HPDE6-E6E7 (cell line): ENCODE results near the gene SULT1E1.

Source experiments
- DNase-seq: peaks from one replicate; pipeline ENCODE4 v3.0.0; 2011; ENCODE audit warnings: missing footprints; ENCODE audit errors: extremely low spot score

Gene SULT1E1, protein sequence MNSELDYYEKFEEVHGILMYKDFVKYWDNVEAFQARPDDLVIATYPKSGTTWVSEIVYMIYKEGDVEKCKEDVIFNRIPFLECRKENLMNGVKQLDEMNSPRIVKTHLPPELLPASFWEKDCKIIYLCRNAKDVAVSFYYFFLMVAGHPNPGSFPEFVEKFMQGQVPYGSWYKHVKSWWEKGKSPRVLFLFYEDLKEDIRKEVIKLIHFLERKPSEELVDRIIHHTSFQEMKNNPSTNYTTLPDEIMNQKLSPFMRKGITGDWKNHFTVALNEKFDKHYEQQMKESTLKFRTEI

GRCh38 chr4:69860052-69860451 is at the start of gene SULT1E1:
SULT1E1 (minus strand) TSS chr4:69860145; CDS start chr4:69857644, 2,501 bp downstream.
- peak; percentile 48 for DNase-seq

- DNase-seq: no peak
These were observed 49.2 kb upstream of the SULT1E1 start for GRCh38 chr4:69909195-69909594.

- no peak for DNase-seq
These were observed 47.2 kb upstream of the SULT1E1 start for GRCh38 chr4:69907151-69907550.

- no peak for DNase-seq
These were observed 36.7 kb upstream of the SULT1E1 start for GRCh38 chr4:69896530-69897116.

GRCh38 chr4:69894721-69895120 is 34.8 kb upstream of the SULT1E1 start:
- no peak for DNase-seq

DNA sequence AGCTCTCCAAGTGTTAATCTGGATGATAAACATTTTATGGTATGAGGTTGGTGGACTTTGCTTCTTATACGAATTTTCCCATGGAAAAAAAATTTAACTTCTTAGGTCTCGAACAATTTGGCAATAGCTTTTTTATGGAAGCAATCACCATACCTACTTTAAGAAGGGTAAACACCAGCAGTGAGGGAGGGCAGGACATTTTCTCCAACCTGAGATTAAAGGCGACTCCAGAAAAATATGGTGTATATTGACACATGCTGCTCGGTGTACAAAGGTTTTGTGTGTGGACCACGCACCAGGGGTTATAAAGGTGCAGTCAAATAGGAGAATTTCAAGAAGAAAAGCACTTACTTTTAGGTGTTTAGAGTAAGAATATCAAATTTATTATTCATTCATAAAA is 34.2 kb upstream of the SULT1E1 start:
- DNase-seq: no peak

DNA sequence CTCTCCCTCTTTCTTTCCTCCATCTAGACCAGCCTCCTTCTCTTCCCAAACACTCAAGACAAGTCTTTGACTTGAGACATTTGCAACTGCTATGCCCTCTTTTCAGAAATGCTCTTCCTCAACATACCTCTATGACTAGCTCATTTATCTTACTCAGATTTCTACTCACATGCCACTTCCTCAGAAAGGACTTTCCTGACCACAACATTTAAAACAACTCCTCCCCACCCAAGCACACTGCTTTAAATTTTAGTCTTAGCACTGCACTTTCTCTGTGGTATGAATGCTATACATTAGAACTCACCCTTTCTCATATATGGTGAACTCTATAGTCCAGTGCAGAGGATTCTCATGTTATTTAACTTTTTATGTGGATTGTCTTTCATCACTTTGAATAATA is 28.4 kb upstream of the SULT1E1 start:
- no peak for DNase-seq

GRCh38 chr4:69882150-69882549 is 22.2 kb upstream of the SULT1E1 start:
- DNase-seq: no peak

DNA sequence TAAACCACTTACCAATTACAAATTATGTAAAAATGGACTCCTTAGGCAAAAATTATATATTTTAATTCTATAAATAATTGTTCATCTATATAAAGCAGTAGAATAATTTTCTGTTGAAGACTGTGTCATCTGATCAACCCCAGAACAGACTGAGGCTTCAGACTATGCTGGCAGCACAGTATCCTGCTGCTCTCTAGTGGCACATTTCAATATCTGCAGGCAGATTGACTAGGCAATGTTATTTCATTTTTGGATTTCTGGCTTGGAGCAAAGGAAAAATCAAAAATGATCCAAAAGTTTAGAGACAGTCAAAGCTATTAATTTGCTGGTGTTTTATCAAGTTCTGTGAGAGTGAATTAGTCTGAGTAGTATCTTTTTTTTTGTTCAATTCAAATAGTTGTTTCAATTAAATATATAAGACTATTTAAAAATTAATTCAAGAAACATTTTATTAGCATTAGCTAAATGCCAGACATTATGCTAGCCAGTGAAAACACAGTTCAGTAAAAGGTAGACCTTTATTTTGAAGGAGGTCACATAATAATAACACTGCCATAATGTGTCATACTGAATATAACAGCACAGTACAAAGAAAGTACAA is 21.3 kb upstream of the SULT1E1 start:
- DNase-seq: peak; percentile 47

DNA sequence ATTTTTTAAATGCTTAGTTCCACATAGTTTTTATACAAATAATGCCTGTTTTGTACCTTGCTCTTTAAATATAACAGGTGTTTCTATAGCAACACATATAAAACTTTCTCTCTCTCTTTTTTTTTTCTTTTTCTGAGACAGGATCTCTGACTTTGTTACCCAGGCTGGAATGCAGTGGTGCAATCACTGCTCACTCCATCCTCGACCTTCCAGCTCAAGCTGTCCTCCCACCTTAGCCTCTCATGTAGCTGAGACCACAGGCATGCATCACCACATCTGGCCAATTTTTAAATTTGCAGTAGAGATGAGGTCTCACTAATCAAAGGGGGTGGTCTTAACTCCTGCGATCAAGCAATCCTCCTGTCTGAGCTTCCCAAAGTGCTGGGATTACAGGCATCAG is 18.3 kb upstream of the SULT1E1 start:
- no peak for DNase-seq

DNA sequence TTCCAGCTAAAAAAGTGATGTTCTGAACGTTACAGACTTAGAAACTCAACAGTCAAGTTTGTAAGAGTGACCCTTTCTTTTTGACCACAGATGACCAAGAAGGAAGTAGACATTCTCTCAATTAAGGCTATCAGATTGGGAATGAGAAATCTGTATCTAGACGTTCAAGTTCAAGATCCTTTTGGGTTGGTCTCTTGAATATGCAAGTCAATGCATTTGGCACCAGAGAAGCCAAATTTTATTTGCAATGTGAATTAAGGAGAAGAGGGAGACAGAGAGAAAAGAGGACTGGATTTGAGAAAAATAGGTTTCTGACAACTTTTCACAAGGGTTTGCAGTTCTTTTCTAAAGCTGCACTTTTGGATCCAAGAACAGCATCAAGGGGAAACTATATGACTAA is 17.5 kb upstream of the SULT1E1 start:
- no peak for DNase-seq

GRCh38 chr4:69876071-69876470 is 16.1 kb upstream of the SULT1E1 start:
- DNase-seq: no peak

DNA sequence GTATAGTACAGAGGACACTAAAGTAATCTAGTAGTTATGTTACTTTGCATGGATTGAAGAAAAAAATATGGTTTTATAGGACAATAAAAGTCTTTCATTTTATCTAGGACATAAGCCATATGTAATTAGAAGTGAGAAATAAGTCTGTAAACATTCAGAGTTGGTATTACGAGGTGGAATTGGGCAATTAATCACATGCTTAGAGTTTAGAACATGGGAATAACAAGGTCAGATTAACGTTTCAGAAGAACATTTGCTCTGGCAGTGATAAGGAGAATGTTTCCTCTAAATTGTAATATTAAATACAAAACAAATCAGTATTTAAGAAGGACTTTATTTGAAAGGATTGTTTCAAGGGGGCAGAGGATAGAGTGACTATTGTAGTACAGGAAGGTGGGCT is 15.6 kb upstream of the SULT1E1 start:
- no peak for DNase-seq

- DNase-seq: no peak
These were observed 14.6 kb upstream of the SULT1E1 start for GRCh38 chr4:69874507-69874906.

DNA sequence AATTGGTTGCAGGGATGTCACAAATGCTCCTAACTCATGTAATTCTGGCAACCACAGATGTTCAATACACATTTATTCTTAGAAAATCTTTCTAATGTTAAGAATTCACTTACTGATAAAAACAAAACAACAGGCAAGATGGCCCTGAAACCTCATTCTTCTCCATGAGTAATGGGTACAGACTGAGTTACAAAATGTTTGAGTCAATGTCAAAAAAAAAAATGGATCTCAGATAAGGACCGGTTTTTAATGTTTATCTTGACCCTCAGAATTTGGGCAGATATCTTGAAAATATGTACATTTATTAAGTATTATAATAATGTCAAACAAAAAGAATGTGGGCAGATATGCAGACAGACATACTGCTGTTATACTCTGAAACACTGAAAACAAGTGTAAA is 1.8 kb upstream of the SULT1E1 start:
- DNase-seq: no peak

DNA sequence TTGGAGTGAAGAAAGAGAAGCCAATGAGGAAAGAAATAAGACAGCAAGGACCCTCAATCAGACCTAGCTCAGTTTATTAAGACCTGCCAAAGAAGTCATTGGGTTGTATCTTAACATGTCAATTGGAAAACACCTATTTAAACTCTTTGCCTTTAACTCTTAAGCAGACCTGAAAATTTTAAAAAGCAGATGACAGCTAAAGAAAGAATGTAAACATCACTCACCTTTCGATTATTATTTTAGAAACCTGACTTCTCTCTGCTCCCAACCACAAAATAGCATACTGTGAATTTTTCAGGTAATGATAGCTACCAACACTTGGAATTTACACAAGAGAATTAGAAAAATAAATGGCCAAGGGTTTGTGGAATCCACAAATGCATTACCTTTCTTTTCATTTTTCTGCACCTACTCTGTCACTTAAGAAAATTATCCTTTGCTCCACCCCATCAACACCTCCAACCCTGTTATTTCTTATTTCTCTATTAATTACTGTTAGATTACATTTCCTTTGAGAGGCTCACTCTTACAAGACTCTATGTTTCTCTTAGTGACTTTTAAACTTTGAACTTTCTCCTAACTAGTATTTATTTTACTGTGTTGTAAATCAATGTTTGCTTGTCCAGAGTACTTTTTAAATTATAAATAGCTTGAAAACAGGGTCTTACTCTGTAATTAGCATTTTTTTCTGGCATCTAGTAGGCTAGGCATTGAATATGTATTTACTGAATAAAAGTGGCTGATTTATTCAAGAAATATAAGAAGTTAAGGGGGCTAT is 765 bp upstream of the SULT1E1 start:
- DNase-seq: no peak

GRCh38 chr4:69859140-69859685 is 732 bp downstream of the SULT1E1 start:
- no peak for DNase-seq

- DNase-seq: peak; percentile 33
These were observed 1.3 kb downstream of the SULT1E1 start for GRCh38 chr4:69858690-69859089.

- DNase-seq: no peak
These were observed 4.1 kb downstream of the SULT1E1 start for GRCh38 chr4:69855822-69856221.

- no peak for DNase-seq
These were observed 10.0 kb downstream of the SULT1E1 start for GRCh38 chr4:69849969-69850368.

DNA sequence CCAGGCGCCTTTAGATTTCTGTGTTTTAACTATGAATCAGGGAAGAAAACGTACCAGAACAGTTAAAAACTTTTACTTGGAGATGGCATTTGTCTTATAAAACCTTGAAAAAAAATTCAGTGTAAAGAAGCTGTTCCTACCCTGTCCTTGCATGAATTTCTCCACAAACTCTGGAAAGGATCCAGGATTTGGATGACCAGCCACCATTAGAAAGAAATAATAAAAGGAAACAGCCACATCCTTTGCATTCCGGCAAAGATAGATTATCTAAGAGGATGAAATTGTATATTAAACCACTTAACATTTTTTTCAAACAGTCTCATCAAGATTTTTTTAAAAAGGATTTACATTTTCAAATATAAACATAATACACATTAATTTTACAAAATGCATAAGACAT is 10.6 kb downstream of the SULT1E1 start:
- DNase-seq: no peak

DNA sequence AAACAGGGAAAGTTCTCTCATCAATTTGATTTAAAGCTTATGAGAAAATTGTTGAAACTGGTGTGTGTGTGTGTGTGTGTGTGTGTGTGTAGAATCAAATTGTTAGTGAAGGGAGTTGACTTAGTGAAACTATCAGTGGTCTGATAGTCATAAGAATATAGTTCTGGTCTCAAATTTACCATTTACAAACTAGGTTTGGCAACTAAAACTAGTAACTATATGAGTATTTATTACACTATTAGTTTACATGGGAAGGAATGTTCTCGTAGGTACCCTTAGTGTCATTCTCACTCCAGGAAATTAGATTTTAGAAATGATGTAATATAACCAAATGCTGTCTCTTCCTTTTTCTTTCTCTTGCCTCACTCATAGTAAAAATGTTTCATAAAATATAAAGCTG is 11.9 kb downstream of the SULT1E1 start:
- no peak for DNase-seq
